Urinary bladder (tissue), 4 donors: Measurements from ENCODE around the gene TENT5D. TPM values are rescaled to one million over a fixed set of nuclear protein-coding genes. Genes with fewer than 3 reads are reported as not detected.
"Not testable (repeated sequence)": the region's sequence is repeated elsewhere in the genome, so short reads cannot be mapped to it uniquely, and the experiment has no call there.

Experiments
- DNase-seq: peaks from one replicate; pipeline ENCODE4 v3.0.0-alpha.2; 2015; ENCODE audit errors: extremely low spot score
- H3K27ac ChIP-seq: one replicate; pipeline ENCODE4 v1.5.1; 2013; ENCODE audit warnings: low read depth, mild to moderate bottlenecking, moderate library complexity
- H3K36me3 ChIP-seq: one replicate; pipeline ENCODE4 v1.6.1; 2013; ENCODE audit warnings: mild to moderate bottlenecking, moderate library complexity; ENCODE audit not compliant: insufficient read depth
- H3K4me1 ChIP-seq: one replicate; pipeline ENCODE4 v1.6.1; 2013; ENCODE audit warnings: mild to moderate bottlenecking, moderate library complexity; ENCODE audit not compliant: insufficient read depth
- H3K4me3 ChIP-seq: one replicate; pipeline ENCODE4 v1.5.1; 2013; ENCODE audit warnings: low read depth, low read length
- WGBS: extraction: QIAGEN DNeasy Blood & Tissue Kit; methylation state at CpG from one replicate; pipeline ENCODE4 v1.1.7; 2013; 5-methylcytosine and 5-hydroxymethylcytosine counted together
- polyA plus RNA-seq: library from polyadenylated mRNA; stranded (reverse); fragments of 200-250 nt; gene quantifications from one replicate; pipeline ENCODE4 v1.2.3, GENCODE V29; 2013
- total RNA-seq: library from RNA; depleted of rRNA; stranded (reverse); fragments of >200 nt; gene quantifications from one replicate; pipeline ENCODE4 v1.2.3, GENCODE V29; 2014
- donor health status: healthy with polysubstance abuse.
- donor health status: healthy.

Gene TENT5D
- total RNA-seq, result not detected
- not detected for polyA plus RNA-seq

GRCh38 chrX:80420147-80420546, at the start of gene TENT5D:
TSS of gene TENT5D (plus strand) at chrX:80420447. CDS start at chrX:80442540, 22,093 bp downstream.
- no peak for DNase-seq

DNA sequence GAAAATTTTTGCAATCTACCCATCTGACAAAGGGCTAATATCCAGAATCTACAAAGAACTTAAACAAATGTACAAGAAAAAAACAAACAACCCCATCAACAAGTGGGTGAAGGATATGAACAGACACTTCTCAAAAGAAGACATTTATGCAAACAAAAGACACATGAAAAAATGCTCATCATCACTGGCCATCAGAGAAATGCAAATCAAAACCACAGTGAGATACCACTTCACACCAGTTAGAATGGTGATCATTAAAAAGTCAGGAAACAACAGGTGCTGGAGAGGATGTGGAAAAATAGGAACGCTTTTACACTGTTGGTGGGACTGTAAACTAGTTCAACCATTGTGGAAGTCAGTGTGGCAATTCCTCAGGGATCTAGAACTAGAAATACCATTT, 34.6 kb upstream of the TENT5D start:
- DNase-seq, H3K27ac ChIP-seq, H3K4me3 ChIP-seq, H3K36me3 ChIP-seq, H3K4me1 ChIP-seq: not testable (repeated sequence)
- 0% methylated on average over 1 of the region's 1 CpG for WGBS

More at GRCh38 chrX:80420147-80420546, at the start of gene TENT5D:
- Histone ChIP-seq H3K36me3 (no peaks in the 10 kb centered on the region), H3K4me1 (no peaks in the 10 kb centered on the region), H3K27ac (no peak within 1 kb of the TSS), H3K4me3 (no peak within 1 kb of the TSS)

DNA sequence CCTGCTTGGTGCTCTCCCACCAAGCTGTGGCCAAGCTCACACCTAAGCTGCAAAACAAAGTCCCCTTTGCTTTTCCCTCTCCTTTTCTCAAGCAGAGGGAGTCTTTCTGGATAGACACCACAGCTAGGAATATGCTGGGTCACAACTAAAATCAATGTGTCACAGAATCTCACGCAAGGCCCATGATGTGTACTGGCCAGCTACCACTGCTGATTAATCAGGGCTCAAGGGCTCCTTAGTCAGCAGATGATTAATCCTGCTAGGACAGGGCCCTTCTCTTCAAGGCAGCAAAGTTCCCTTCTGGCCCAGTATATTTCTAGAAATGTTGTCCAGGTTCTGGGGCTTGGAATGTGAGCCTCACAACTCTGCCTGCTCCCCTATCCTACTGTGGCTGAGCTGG, 32.0 kb upstream of the TENT5D start:
- WGBS, result 94% methylated on average over 1 of the region's 1 CpG
- DNase-seq, result no peak
- no peaks in the 10 kb centered on the region for H3K4me1 ChIP-seq
- no peak overlapping the region for H3K27ac ChIP-seq
- no peaks in the 10 kb centered on the region for H3K36me3 ChIP-seq
- no peak overlapping the region for H3K4me3 ChIP-seq

GRCh38 chrX:80412042-80412441, 8.2 kb upstream of the TENT5D start:
- WGBS, result 74% methylated on average over 6 of the region's 6 CpGs
- H3K4me3 ChIP-seq, result no peak overlapping the region
- no peak for DNase-seq
- no peak overlapping the region for H3K27ac ChIP-seq
- H3K4me1 ChIP-seq, result no peaks in the 10 kb centered on the region
- H3K36me3 ChIP-seq, result no peaks in the 10 kb centered on the region

DNA sequence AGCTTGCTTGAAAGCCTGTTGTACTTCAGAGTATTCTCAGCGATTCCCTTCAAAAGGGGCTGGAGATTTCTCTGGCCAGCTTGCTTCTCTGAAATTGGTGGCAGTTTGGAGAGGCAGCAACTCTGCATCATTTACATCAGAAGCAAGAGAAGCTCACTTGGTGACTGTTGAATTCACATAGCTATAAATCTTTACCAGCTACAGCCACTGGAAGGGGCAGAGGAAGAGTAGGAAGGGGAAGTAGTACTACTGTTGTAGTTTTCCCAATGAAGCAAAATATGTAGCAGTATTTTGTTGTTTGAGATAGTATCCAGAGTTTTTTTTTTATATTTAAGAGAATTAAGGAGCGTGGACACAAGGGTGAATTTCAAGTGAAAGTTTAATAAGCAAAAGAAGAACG, 2.8 kb downstream of the TENT5D start:
- no peak overlapping the region for H3K4me3 ChIP-seq
- no peaks in the 10 kb centered on the region for H3K4me1 ChIP-seq
- H3K36me3 ChIP-seq, result no peaks in the 10 kb centered on the region
- no peak overlapping the region for H3K27ac ChIP-seq
- 68% methylated on average over 3 of the region's 3 CpGs for WGBS
- no peak for DNase-seq

DNA sequence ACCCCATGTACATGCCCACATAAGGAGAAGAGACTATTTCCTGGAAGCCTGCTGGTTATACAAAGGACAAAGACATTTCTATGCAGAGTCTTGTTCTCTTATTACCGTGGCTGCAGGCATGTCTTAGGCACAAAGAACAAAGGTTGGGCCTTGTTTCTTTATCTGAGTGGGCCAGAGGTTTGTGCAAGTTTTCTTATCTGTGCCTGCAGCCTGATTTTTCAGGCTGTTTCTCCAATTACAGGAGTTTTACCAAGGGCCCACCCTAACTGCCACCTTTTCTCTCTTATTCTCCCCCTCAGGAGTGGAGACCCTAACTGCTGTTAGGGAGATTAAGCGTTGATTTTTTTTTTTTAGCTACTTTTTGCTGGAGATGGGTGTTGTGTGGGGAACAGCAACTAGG, 3.5 kb downstream of the TENT5D start:
- WGBS, result 75% methylated on average over 2 of the region's 2 CpGs
- H3K4me3 ChIP-seq, result no peak overlapping the region
- H3K4me1 ChIP-seq, result no peaks in the 10 kb centered on the region
- H3K36me3 ChIP-seq, result no peaks in the 10 kb centered on the region
- H3K27ac ChIP-seq, result no peak overlapping the region
- no peak for DNase-seq

- WGBS, result 74% methylated on average over 3 of the region's 3 CpGs
- Histone ChIP-seq H3K36me3 (no peaks in the 10 kb centered on the region), H3K4me3 (no peak overlapping the region), H3K27ac (no peak overlapping the region), H3K4me1 (no peaks in the 10 kb centered on the region)
- DNase-seq, result no peak
Measured at GRCh38 chrX:80430826-80431504, 10.7 kb downstream of the TENT5D start.

DNA sequence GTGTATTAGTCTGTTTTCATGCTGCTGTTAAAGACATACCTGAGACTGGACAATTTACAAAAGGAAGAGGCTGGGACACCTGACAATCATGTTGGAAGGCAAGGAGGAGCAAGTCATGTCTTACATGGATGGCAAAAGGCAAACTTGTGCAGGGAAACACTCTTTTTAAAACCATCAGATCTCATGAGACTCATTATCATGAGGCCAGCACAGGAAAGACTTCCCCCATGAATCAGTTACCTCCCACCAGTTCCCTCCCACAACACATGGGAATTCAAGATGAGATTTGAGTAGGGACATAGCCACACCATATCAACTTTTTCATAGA, 11.2 kb downstream of the TENT5D start:
- H3K27ac ChIP-seq, result no peak overlapping the region
- H3K4me1 ChIP-seq, result no peaks in the 10 kb centered on the region
- DNase-seq, result no peak
- H3K36me3 ChIP-seq, result no peaks in the 10 kb centered on the region
- H3K4me3 ChIP-seq, result no peak overlapping the region

- no peaks in the 10 kb centered on the region for H3K4me1 ChIP-seq
- no peak for DNase-seq
- no peak overlapping the region for H3K27ac ChIP-seq
- no peak overlapping the region for H3K4me3 ChIP-seq
- H3K36me3 ChIP-seq, result no peaks in the 10 kb centered on the region
- 62% methylated on average over 3 of the region's 3 CpGs for WGBS
Measured at GRCh38 chrX:80432441-80432840, 12.2 kb downstream of the TENT5D start.

DNA sequence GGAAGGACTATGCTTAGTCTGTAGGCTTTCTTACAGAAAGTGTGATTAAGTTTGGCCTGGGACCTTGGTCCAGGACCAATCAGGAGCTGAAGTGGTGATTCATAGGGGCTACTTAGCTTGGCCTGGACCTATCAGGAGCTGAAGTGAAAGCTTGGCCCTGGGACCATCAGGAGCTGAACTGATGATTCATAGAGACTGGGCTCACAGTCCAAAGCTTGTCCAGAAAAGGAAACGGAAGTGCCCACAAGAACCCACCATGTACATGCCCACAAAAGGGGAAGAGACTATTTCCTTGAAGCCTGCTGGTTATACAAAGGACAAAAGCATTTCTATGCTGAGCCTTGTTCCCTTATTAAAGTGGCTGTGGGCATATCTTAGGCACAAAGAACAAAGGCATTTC, 12.6 kb downstream of the TENT5D start:
- H3K4me3 ChIP-seq, result no peak overlapping the region
- no peak overlapping the region for H3K27ac ChIP-seq
- DNase-seq, result no peak
- H3K36me3 ChIP-seq, result no peaks in the 10 kb centered on the region
- no peaks in the 10 kb centered on the region for H3K4me1 ChIP-seq
- WGBS, result 32% methylated on average over 1 of the region's 1 CpG

DNA sequence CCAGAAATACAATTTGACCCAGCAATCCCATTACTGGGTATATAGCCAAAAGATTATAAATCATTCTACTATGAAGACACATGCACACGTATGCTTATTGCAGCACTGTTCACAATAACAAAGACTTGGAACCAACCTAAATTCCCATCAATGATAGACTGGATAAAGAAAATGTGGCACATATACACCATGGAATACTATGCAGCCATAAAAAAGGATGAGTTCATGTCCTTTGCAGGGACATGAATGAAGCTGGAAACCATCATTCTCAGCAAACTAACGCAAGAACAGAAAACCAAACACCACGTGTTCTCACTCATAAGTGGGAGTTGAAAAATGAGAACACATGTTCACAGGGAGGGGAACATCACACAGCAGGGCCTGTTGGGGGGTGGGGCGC, 47.9 kb downstream of the TENT5D start:
- not testable (repeated sequence) for H3K4me1 ChIP-seq, H3K27ac ChIP-seq, DNase-seq, H3K4me3 ChIP-seq, H3K36me3 ChIP-seq
- 78% methylated on average over 4 of the region's 4 CpGs for WGBS

DNA sequence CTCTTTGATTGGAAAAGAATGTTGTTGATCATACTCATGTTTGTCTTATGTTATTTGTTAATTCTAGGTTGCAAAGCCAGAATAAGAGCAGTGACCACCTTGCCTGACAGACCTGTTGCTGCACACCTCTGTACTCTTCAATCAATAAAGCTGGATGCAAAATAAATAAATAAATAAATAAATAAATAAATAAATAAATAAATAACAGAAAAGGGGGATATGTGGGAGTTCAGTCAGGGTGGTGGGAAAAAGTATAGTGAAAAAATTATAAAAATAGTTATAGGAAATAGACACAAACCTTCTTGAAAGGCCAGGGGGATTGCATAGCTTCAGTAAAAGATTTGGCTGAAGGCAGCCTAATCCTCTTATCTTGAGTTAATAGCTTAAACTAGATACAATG, 51.3 kb downstream of the TENT5D start:
- H3K4me1 ChIP-seq, result no peaks in the 10 kb centered on the region
- H3K4me3 ChIP-seq, result no peak overlapping the region
- no peak for DNase-seq
- H3K36me3 ChIP-seq, result no peaks in the 10 kb centered on the region
- no peak overlapping the region for H3K27ac ChIP-seq

- Histone ChIP-seq H3K27ac (no peak overlapping the region), H3K4me3 (no peak overlapping the region), H3K36me3 (no peaks in the 10 kb centered on the region), H3K4me1 (no peaks in the 10 kb centered on the region)
- no peak for DNase-seq
Measured at GRCh38 chrX:80485543-80485942, 65.3 kb downstream of the TENT5D start.

GRCh38 chrX:80486299-80486698, 66.1 kb downstream of the TENT5D start:
- no peak for DNase-seq
- Histone ChIP-seq H3K4me1 (no peaks in the 10 kb centered on the region), H3K27ac (no peak overlapping the region), H3K4me3 (no peak overlapping the region), H3K36me3 (no peaks in the 10 kb centered on the region)
- WGBS, result 86% methylated on average over 1 of the region's 1 CpG

GRCh38 chrX:80489166-80489565, 68.9 kb downstream of the TENT5D start:
- no peak for DNase-seq
- H3K4me3 ChIP-seq, result no peak overlapping the region
- H3K4me1 ChIP-seq, result no peaks in the 10 kb centered on the region
- H3K36me3 ChIP-seq, result no peaks in the 10 kb centered on the region
- no peak overlapping the region for H3K27ac ChIP-seq
